CMK (cell line): ENCODE data around the gene DOK1.

Experiments used
- DNase-seq: peaks from one replicate; pipeline ENCODE4 v3.0.0-alpha.2; 2010; ENCODE audit warnings: low read depth

Gene DOK1

DNA sequence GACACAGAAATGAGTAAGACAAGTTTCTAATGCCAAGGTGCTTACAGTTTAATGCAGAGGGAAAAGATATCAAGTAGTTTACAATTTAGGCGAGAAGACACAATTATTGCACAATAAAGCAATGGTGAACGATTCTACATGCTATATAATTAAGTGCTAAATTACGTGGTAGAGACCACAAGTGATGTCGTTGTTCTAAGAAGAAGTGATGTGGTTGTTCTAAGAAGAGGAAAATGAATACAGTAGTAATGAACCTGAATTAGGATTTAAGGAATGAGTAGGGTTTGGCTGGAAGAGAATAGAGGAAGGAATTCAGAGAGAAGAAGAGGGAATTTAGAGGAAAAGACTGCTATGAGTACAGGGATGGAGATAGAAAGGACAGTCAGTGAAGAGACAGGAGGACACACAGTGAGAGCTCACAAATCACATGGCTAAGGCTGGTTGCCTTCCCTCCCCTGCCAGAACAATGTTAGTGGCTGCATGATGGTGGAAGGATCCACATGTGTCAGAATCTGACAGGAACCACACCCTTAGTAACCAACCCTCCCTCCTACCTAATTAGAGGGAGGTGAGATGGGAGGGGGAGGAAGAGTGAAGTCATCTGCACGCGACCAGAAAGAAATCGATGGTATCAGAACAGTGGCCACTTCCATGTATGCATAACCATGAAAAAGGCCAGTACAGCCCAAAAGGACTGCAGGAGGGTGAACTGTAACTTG lies 48.9 kb downstream of the DOK1 start:
- DNase-seq: no peak

DNA sequence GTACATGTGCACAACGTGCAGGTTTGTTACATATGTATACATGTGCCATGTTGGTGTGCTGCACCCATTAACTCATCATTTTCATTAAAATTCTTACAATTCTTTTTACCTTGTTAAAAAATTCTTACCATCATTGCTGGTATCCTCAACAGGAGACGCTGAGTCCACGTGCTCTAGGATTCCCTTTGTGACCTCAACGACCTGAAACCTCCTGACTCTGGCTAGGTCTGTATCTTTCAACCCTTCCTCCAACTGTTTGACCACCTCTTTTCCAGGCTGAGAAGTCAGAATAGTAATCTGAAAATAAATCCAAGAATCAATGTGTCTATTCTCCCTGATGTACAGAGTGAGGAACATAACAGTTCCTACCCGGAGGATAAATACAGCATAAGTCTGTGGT lies 52.4 kb downstream of the DOK1 start:
- no peak for DNase-seq
